ENCODE data around the gene CPSF4L. TPM values are rescaled to one million over a fixed set of nuclear protein-coding genes. Genes with fewer than 3 reads are reported as not detected.
A peak's percentile ranks its signal among the peaks of the same experiment; 100 is the strongest.

The CPSF4L gene
- polyA plus RNA-seq, 4 donors, result 0.15 TPM; not detected in 3

DNA sequence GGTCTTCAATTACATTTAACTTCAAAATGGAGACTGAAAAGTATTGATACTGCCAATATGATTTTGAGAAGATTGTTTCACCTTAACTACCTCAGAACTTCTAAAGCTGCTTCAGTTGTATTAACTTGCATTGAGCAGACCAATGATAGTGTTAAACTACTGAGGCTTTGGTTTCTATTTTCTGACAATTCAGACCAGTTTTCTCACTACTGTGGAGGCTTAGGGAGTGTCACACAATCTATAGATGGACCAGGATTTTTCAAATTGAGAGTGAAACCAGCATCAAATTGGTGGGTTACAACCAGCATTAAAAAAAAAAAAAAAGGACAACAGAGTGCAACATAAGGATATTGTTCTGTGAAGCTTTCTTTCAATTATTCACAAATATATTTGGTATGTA, 47.7 kb downstream of the CPSF4L start:
- Histone ChIP-seq H3K36me3 (ENCODE audit: control insufficient read depth in 3 of 3, insufficient read depth in 2 of 3, low read depth in 1 of 3, low read length in 3 of 3) (peaks cover 10 to 17% (median 10%) of the 10 kb centered on the region in 3 donors), H3K9me3 (ENCODE audit: control insufficient read depth in 2 of 2, insufficient read depth in 1 of 2, low read depth in 1 of 2, low read length in 1 of 2) (no peaks in the 10 kb centered on the region), H3K27ac (ENCODE audit: low read depth in 1 of 3, low read length in 2 of 3) (no peak overlapping the region), H3K4me1 (ENCODE audit: control insufficient read depth in 3 of 3, insufficient read depth in 2 of 3, low read depth in 1 of 3, low read length in 2 of 3) (no peaks in the 10 kb centered on the region), H3K27me3 (ENCODE audit: control insufficient read depth in 3 of 3, insufficient read depth in 3 of 3, low read length in 3 of 3) (no peaks in the 10 kb centered on the region), H3K4me3 (ENCODE audit: low read depth in 1 of 3, low read length in 3 of 3) (no peak overlapping the region)
- DNase-seq (no peak), FAIRE-seq (no peak)

DNA sequence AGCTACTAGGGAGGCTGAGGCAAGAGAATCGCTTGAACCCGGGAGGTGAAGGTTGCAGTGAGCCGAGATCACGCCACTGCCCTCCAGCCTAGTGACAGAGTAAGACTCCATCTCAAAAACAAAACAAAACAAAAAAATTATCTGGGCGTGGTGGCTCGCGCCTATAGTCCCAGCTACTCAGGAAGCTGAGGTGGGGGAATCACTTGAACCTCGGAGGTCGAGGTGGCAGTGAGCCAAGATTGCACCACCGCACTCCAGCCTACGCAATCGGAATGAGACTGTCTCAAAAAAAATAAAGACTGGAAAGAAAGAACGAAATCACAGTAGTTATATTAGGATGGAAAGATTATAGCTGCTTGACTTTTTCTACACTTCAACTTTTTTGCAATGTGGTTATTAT, 49.9 kb downstream of the CPSF4L start:
- peaks cover 16 to 29% (median 23%) of the 10 kb centered on the region in 3 donors for H3K36me3 ChIP-seq (ENCODE audit: control insufficient read depth in 3 of 3, insufficient read depth in 2 of 3, low read depth in 1 of 3, low read length in 3 of 3)
- H3K4me3 ChIP-seq (ENCODE audit: low read depth in 1 of 3, low read length in 3 of 3), result no peak overlapping the region
- H3K4me1 ChIP-seq (ENCODE audit: control insufficient read depth in 3 of 3, insufficient read depth in 2 of 3, low read depth in 1 of 3, low read length in 2 of 3), result no peaks in the 10 kb centered on the region
- no peaks in the 10 kb centered on the region for H3K27me3 ChIP-seq (ENCODE audit: control insufficient read depth in 3 of 3, insufficient read depth in 3 of 3, low read length in 3 of 3)
- WGBS, 3 donors, result 73 to 76% (median 76%) methylated on average over 13 of the region's 13 CpGs
- no peaks in the 10 kb centered on the region for H3K9me3 ChIP-seq (ENCODE audit: control insufficient read depth in 2 of 2, insufficient read depth in 1 of 2, low read depth in 1 of 2, low read length in 1 of 2)
- DNase-seq (no peak), FAIRE-seq (no peak)
- no peak overlapping the region for H3K27ac ChIP-seq (ENCODE audit: low read depth in 1 of 3, low read length in 2 of 3)

DNA sequence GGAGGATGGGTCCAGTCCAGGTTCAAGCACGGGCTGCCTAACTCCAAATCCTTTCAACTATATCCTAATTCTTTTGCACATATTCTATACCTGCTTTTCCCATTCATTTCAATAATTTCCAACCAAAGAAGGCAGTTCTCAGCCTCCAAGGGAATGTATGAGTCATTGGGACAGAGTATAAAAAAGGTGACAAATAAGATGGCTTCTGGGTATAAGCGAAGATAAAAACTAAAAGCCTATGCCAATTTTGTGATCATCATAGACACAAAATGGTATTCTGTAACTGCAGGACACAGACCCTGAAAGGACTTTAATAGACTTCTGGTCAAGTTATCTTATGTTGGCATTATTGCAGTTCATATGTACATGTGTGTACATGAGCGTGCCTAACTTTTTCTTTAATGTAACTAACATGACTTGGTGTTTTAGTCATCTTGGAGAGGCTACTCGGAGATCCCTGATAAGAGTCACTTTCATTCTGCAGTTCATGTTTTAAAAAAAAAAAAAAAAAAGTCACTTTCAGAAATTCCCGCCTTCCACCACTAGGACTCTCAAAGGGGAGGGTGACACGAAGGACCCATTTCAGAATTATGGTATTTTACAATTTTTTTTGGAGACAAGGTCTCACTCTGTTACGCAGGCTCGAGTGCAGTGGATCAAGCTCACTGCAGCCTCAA, 51.5 kb downstream of the CPSF4L start:
- Histone ChIP-seq H3K4me3 (ENCODE audit: low read depth in 1 of 3, low read length in 3 of 3) (no peak overlapping the region), H3K4me1 (ENCODE audit: control insufficient read depth in 3 of 3, insufficient read depth in 2 of 3, low read depth in 1 of 3, low read length in 2 of 3) (no peaks in the 10 kb centered on the region), H3K9me3 (ENCODE audit: control insufficient read depth in 2 of 2, insufficient read depth in 1 of 2, low read depth in 1 of 2, low read length in 1 of 2) (no peaks in the 10 kb centered on the region), H3K27me3 (ENCODE audit: control insufficient read depth in 3 of 3, insufficient read depth in 3 of 3, low read length in 3 of 3) (no peaks in the 10 kb centered on the region), H3K36me3 (ENCODE audit: control insufficient read depth in 3 of 3, insufficient read depth in 2 of 3, low read depth in 1 of 3, low read length in 3 of 3) (peaks cover 18 to 34% (median 32%) of the 10 kb centered on the region in 3 donors), H3K27ac (ENCODE audit: low read depth in 1 of 3, low read length in 2 of 3) (no peak overlapping the region)
- FAIRE-seq (no peak), DNase-seq (peak in 1 of 2 donors; percentile 21)
- WGBS, 3 donors, result 69 to 74% (median 73%) methylated on average over 8 of the region's 8 CpGs

DNA sequence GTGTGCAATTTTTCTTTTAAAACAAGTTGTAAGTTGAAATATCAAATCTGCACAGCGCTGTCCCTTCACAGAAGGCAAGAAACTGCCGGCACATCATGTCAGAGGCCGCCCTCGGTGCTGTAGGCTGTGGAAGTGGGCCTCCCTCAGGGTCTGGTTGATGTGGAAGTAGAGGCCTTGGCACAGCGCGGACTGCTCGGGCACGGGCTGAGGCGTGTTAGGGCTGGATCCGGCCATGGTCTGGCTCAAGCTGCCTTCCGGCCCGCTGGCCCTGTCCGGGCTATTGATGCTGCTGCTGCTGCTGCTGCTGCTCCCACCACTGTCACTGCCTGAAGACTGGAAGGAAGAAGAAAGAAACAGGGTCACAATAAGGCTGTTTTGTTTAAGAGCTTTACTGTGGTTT, 52.2 kb downstream of the CPSF4L start:
- H3K9me3 ChIP-seq (ENCODE audit: control insufficient read depth in 2 of 2, insufficient read depth in 1 of 2, low read depth in 1 of 2, low read length in 1 of 2), result no peaks in the 10 kb centered on the region
- peaks cover 0 to 1% (median 0%) of the 10 kb centered on the region in 3 donors for H3K4me1 ChIP-seq (ENCODE audit: control insufficient read depth in 3 of 3, insufficient read depth in 2 of 3, low read depth in 1 of 3, low read length in 2 of 3)
- H3K36me3 ChIP-seq (ENCODE audit: control insufficient read depth in 3 of 3, insufficient read depth in 2 of 3, low read depth in 1 of 3, low read length in 3 of 3), result peaks cover 15 to 37% (median 34%) of the 10 kb centered on the region in 3 donors
- DNase-seq (no peak), FAIRE-seq (no peak)
- H3K27ac ChIP-seq (ENCODE audit: low read depth in 1 of 3, low read length in 2 of 3), result no peak overlapping the region
- H3K4me3 ChIP-seq (ENCODE audit: low read depth in 1 of 3, low read length in 3 of 3), result no peak overlapping the region
- WGBS, 3 donors, result 95 to 99% (median 96%) methylated on average over 13 of the region's 13 CpGs
- H3K27me3 ChIP-seq (ENCODE audit: control insufficient read depth in 3 of 3, insufficient read depth in 3 of 3, low read length in 3 of 3), result no peaks in the 10 kb centered on the region

- no peaks in the 10 kb centered on the region for H3K27me3 ChIP-seq (ENCODE audit: control insufficient read depth in 3 of 3, insufficient read depth in 3 of 3, low read length in 3 of 3)
- FAIRE-seq (no peak), DNase-seq (no peak)
Measured at GRCh38 chr17:73208139-73208827, 53.4 kb downstream of the CPSF4L start.

GRCh38 chr17:73205459-73205961, 56.2 kb downstream of the CPSF4L start:
- no peaks in the 10 kb centered on the region for H3K9me3 ChIP-seq (ENCODE audit: control insufficient read depth in 2 of 2, insufficient read depth in 1 of 2, low read depth in 1 of 2, low read length in 1 of 2)
- DNase-seq, result no peak
- H3K27ac ChIP-seq (ENCODE audit: low read depth in 1 of 3, low read length in 2 of 3), result no peak overlapping the region
- H3K4me3 ChIP-seq (ENCODE audit: low read depth in 1 of 3, low read length in 3 of 3), result no peak overlapping the region
- no peaks in the 10 kb centered on the region for H3K27me3 ChIP-seq (ENCODE audit: control insufficient read depth in 3 of 3, insufficient read depth in 3 of 3, low read length in 3 of 3)
- WGBS, 3 donors, result 84 to 88% (median 84%) methylated on average over 10 of the region's 10 CpGs
- FAIRE-seq, result no peak
- peaks cover 7 to 21% (median 12%) of the 10 kb centered on the region in 3 donors for H3K4me1 ChIP-seq (ENCODE audit: control insufficient read depth in 3 of 3, insufficient read depth in 2 of 3, low read depth in 1 of 3, low read length in 2 of 3)
- peaks cover 22 to 61% (median 41%) of the 10 kb centered on the region in 3 donors for H3K36me3 ChIP-seq (ENCODE audit: control insufficient read depth in 3 of 3, insufficient read depth in 2 of 3, low read depth in 1 of 3, low read length in 3 of 3)

More at GRCh38 chr17:73208139-73208827, 53.4 kb downstream of the CPSF4L start:
- Histone ChIP-seq H3K4me3 (ENCODE audit: low read depth in 1 of 3, low read length in 3 of 3) (no peak overlapping the region), H3K36me3 (ENCODE audit: control insufficient read depth in 3 of 3, insufficient read depth in 2 of 3, low read depth in 1 of 3, low read length in 3 of 3) (peaks cover 15 to 44% (median 34%) of the 10 kb centered on the region in 3 donors), H3K4me1 (ENCODE audit: control insufficient read depth in 3 of 3, insufficient read depth in 2 of 3, low read depth in 1 of 3, low read length in 2 of 3) (peaks cover 4 to 11% (median 6%) of the 10 kb centered on the region in 3 donors), H3K27ac (ENCODE audit: low read depth in 1 of 3, low read length in 2 of 3) (no peak overlapping the region), H3K9me3 (ENCODE audit: control insufficient read depth in 2 of 2, insufficient read depth in 1 of 2, low read depth in 1 of 2, low read length in 1 of 2) (no peaks in the 10 kb centered on the region)
- WGBS, 3 donors, result 91 to 92% (median 92%) methylated on average over 16 of the region's 16 CpGs

DNA sequence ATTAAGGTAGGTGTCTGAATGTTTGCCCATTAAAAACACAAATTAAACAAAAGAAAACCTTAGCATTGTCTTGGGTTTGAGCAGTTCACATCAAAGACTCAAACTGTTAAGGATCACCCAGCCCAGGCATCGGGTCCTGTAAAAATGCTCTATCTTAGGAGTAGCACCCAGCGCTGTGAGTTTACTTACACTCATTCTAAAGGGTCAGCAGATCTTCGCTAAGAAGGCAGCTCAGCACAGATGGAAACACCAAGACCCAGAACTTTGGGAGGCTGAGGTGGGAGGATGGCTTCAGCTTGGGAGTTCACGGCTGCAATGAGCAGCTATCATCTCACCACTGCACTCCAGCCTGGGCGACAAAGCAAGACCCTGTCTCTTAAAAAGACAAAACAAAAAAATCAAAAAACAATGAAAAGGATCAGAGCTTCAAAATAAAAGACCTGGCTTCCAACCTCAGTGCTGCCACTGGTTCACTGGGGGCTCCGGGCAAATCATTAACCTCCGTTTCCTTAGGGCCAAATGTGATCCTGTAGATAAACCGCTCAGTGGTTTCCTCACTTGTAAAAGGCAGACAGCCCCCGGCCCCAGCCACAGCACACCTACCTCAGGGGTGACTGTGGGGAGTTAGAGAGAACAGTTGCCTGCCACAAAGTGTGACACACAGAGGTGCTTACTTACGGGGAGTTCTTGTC, 57.7 kb downstream of the CPSF4L start:
- no peak for FAIRE-seq
- Histone ChIP-seq H3K27me3 (ENCODE audit: control insufficient read depth in 3 of 3, insufficient read depth in 3 of 3, low read length in 3 of 3) (no peaks in the 10 kb centered on the region), H3K36me3 (ENCODE audit: control insufficient read depth in 3 of 3, insufficient read depth in 2 of 3, low read depth in 1 of 3, low read length in 3 of 3) (peaks cover 25 to 69% (median 40%) of the 10 kb centered on the region in 3 donors), H3K4me1 (ENCODE audit: control insufficient read depth in 3 of 3, insufficient read depth in 2 of 3, low read depth in 1 of 3, low read length in 2 of 3) (peaks cover 7 to 21% (median 12%) of the 10 kb centered on the region in 3 donors), H3K27ac (ENCODE audit: low read depth in 1 of 3, low read length in 2 of 3) (peak overlapping the region; percentile 15 to 84 (median 60)), H3K9me3 (ENCODE audit: control insufficient read depth in 2 of 2, insufficient read depth in 1 of 2, low read depth in 1 of 2, low read length in 1 of 2) (no peaks in the 10 kb centered on the region), H3K4me3 (ENCODE audit: low read depth in 1 of 3, low read length in 3 of 3) (no peak overlapping the region)
- peak in 1 of 2 donors; percentile 40 for DNase-seq
- WGBS, 3 donors, result 32 to 53% (median 40%) methylated on average over 10 of the region's 10 CpGs

- H3K27ac ChIP-seq (ENCODE audit: low read depth in 1 of 3, low read length in 2 of 3), result peak overlapping the region; percentile 15 to 84 (median 51)
- 9 to 33% (median 24%) methylated on average over 8 of the region's 8 CpGs for WGBS, 3 donors
- DNase-seq (peak; percentile 94 to 99), FAIRE-seq (no peak)
- peaks cover 25 to 75% (median 36%) of the 10 kb centered on the region in 3 donors for H3K36me3 ChIP-seq (ENCODE audit: control insufficient read depth in 3 of 3, insufficient read depth in 2 of 3, low read depth in 1 of 3, low read length in 3 of 3)
- H3K27me3 ChIP-seq (ENCODE audit: control insufficient read depth in 3 of 3, insufficient read depth in 3 of 3, low read length in 3 of 3), result no peaks in the 10 kb centered on the region
- peaks cover 7 to 21% (median 12%) of the 10 kb centered on the region in 3 donors for H3K4me1 ChIP-seq (ENCODE audit: control insufficient read depth in 3 of 3, insufficient read depth in 2 of 3, low read depth in 1 of 3, low read length in 2 of 3)
- no peaks in the 10 kb centered on the region for H3K9me3 ChIP-seq (ENCODE audit: control insufficient read depth in 2 of 2, insufficient read depth in 1 of 2, low read depth in 1 of 2, low read length in 1 of 2)
- H3K4me3 ChIP-seq (ENCODE audit: low read depth in 1 of 3, low read length in 3 of 3), result no peak overlapping the region
Measured at GRCh38 chr17:73203135-73203787, 58.4 kb downstream of the CPSF4L start.
